Central memory CD8-positive, alpha-beta T cell (primary cell): Measurements from ENCODE around the gene ATP7B.
"Not testable (repeated sequence)": the region's sequence is repeated elsewhere in the genome, so short reads cannot be mapped to it uniquely, and the experiment has no call there.

ENCODE experiments used
- ATAC-seq: fragments of 150-1000 bp; cut with Tn5 transposase; replicated peaks from 2 replicates; pipeline ENCODE4 v1.10.0; 2022; ENCODE audit warnings: mild to moderate bottlenecking, moderate FRiP score, moderate number of reproducible peaks; ENCODE audit not compliant: poor library complexity, severe bottlenecking; ENCODE audit errors: extremely low read depth
- DNase-seq, 2 donors: peaks; one replicate each; pipeline ENCODE4 v3.0.0; 2021; ENCODE audit warnings: low spot score in 2 of 2
- H3K27ac Mint-ChIP-seq: one replicate; pipeline ENCODE4 v1.8.0; 2022; ENCODE audit warnings: low read depth, mild to moderate bottlenecking, moderate library complexity, mixed read lengths
- H3K27me3 Mint-ChIP-seq: one replicate; pipeline ENCODE4 v1.8.0; 2022; ENCODE audit warnings: mixed read lengths
- H3K36me3 Mint-ChIP-seq: one replicate; pipeline ENCODE4 v1.8.0; 2022; ENCODE audit warnings: mild to moderate bottlenecking, moderate library complexity, mixed read lengths; ENCODE audit not compliant: insufficient read depth
- H3K4me1 Mint-ChIP-seq: one replicate; pipeline ENCODE4 v1.8.0; 2022; ENCODE audit warnings: mixed read lengths
- H3K4me3 Mint-ChIP-seq: one replicate; pipeline ENCODE4 v1.8.0; 2022; ENCODE audit warnings: mild to moderate bottlenecking, moderate library complexity, mixed read lengths
- H3K9me3 Mint-ChIP-seq: one replicate; pipeline ENCODE4 v1.8.0; 2022; ENCODE audit warnings: mixed read lengths

ATP7B gene

GRCh38 chr13:51983292-51983691 is 28.0 kb downstream of the ATP7B start:
- ATAC-seq, DNase-seq, H3K9me3 Mint-ChIP-seq, H3K27ac Mint-ChIP-seq, H3K4me3 Mint-ChIP-seq, H3K36me3 Mint-ChIP-seq, H3K4me1 Mint-ChIP-seq: not testable (repeated sequence)
- peaks cover 47% of the 10 kb centered on the region for H3K27me3 Mint-ChIP-seq

- no peaks in the 10 kb centered on the region for H3K9me3 Mint-ChIP-seq
- H3K27me3 Mint-ChIP-seq: peaks cover 32% of the 10 kb centered on the region
- no peaks in the 10 kb centered on the region for H3K4me1 Mint-ChIP-seq
- ATAC-seq (no peak), DNase-seq (no peak)
- H3K36me3 Mint-ChIP-seq: no peaks in the 10 kb centered on the region
- no peak overlapping the region for H3K4me3 Mint-ChIP-seq
- no peak overlapping the region for H3K27ac Mint-ChIP-seq
Measured at GRCh38 chr13:51981355-51981754, 29.9 kb downstream of the ATP7B start.

GRCh38 chr13:51980908-51981307 is 30.3 kb downstream of the ATP7B start:
- DNase-seq: no peak
- Mint-ChIP-seq H3K36me3 (no peaks in the 10 kb centered on the region), H3K4me3 (no peak overlapping the region), H3K27me3 (peaks cover 27% of the 10 kb centered on the region), H3K27ac (no peak overlapping the region), H3K4me1 (no peaks in the 10 kb centered on the region), H3K9me3 (no peaks in the 10 kb centered on the region)
- ATAC-seq: no peak

- no peak overlapping the region for H3K4me3 Mint-ChIP-seq
- DNase-seq (no peak), ATAC-seq (no peak)
- H3K27ac Mint-ChIP-seq: no peak overlapping the region
- H3K27me3 Mint-ChIP-seq: peaks cover 8% of the 10 kb centered on the region
- H3K9me3 Mint-ChIP-seq: no peaks in the 10 kb centered on the region
- H3K4me1 Mint-ChIP-seq: no peaks in the 10 kb centered on the region
- H3K36me3 Mint-ChIP-seq: no peaks in the 10 kb centered on the region
Measured at GRCh38 chr13:51978796-51979556, 32.3 kb downstream of the ATP7B start.

- no peaks in the 10 kb centered on the region for H3K4me1 Mint-ChIP-seq
- no peaks in the 10 kb centered on the region for H3K27me3 Mint-ChIP-seq
- no peak overlapping the region for H3K4me3 Mint-ChIP-seq
- H3K9me3 Mint-ChIP-seq: no peaks in the 10 kb centered on the region
- H3K27ac Mint-ChIP-seq: no peak overlapping the region
- ATAC-seq (no peak), DNase-seq (no peak)
- no peaks in the 10 kb centered on the region for H3K36me3 Mint-ChIP-seq
Measured at GRCh38 chr13:51977625-51978024, 33.6 kb downstream of the ATP7B start.

- Mint-ChIP-seq H3K4me1 (no peaks in the 10 kb centered on the region), H3K4me3 (no peak overlapping the region)
- ATAC-seq: no peak
Measured at GRCh38 chr13:51976890-51977289, 34.4 kb downstream of the ATP7B start.

GRCh38 chr13:51976423-51976822 is 34.8 kb downstream of the ATP7B start:
- Mint-ChIP-seq H3K4me3 (no peak overlapping the region), H3K36me3 (no peaks in the 10 kb centered on the region), H3K27ac (no peak overlapping the region), H3K4me1 (no peaks in the 10 kb centered on the region), H3K27me3 (no peaks in the 10 kb centered on the region), H3K9me3 (no peaks in the 10 kb centered on the region)
- no peak for ATAC-seq
- DNase-seq: no peak

More at GRCh38 chr13:51976890-51977289, 34.4 kb downstream of the ATP7B start:
- no peaks in the 10 kb centered on the region for H3K9me3 Mint-ChIP-seq
- H3K27me3 Mint-ChIP-seq: no peaks in the 10 kb centered on the region
- H3K27ac Mint-ChIP-seq: no peak overlapping the region
- no peaks in the 10 kb centered on the region for H3K36me3 Mint-ChIP-seq
- no peak for DNase-seq

- Mint-ChIP-seq H3K9me3 (no peaks in the 10 kb centered on the region), H3K36me3 (no peaks in the 10 kb centered on the region), H3K4me3 (no peak overlapping the region), H3K4me1 (no peaks in the 10 kb centered on the region), H3K27me3 (no peaks in the 10 kb centered on the region), H3K27ac (no peak overlapping the region)
- DNase-seq (no peak), ATAC-seq (no peak)
Measured at GRCh38 chr13:51974482-51974881, 36.8 kb downstream of the ATP7B start.

- Mint-ChIP-seq H3K27me3 (no peaks in the 10 kb centered on the region), H3K27ac (no peak overlapping the region), H3K36me3 (no peaks in the 10 kb centered on the region), H3K9me3 (no peaks in the 10 kb centered on the region), H3K4me3 (no peak overlapping the region), H3K4me1 (peaks cover 8% of the 10 kb centered on the region)
- ATAC-seq: no peak
- no peak for DNase-seq
Measured at GRCh38 chr13:51971520-51972426, 39.5 kb downstream of the ATP7B start.

- DNase-seq (no peak), ATAC-seq (no peak)
- Mint-ChIP-seq H3K4me1 (peaks cover 13% of the 10 kb centered on the region), H3K36me3 (no peaks in the 10 kb centered on the region), H3K27me3 (no peaks in the 10 kb centered on the region), H3K9me3 (no peaks in the 10 kb centered on the region), H3K27ac (no peak overlapping the region), H3K4me3 (no peak overlapping the region)
Measured at GRCh38 chr13:51970349-51970748, 40.9 kb downstream of the ATP7B start.

- no peak for DNase-seq
- H3K9me3 Mint-ChIP-seq: no peaks in the 10 kb centered on the region
- peaks cover 13% of the 10 kb centered on the region for H3K4me1 Mint-ChIP-seq
- H3K27me3 Mint-ChIP-seq: no peaks in the 10 kb centered on the region
- no peak overlapping the region for H3K4me3 Mint-ChIP-seq
- ATAC-seq: no peak
- no peak overlapping the region for H3K27ac Mint-ChIP-seq
- peaks cover 1% of the 10 kb centered on the region for H3K36me3 Mint-ChIP-seq
Measured at GRCh38 chr13:51967482-51968446, 43.5 kb downstream of the ATP7B start.

GRCh38 chr13:51966186-51966585 is 45.1 kb downstream of the ATP7B start:
- no peaks in the 10 kb centered on the region for H3K27me3 Mint-ChIP-seq
- H3K27ac Mint-ChIP-seq: no peak overlapping the region
- H3K9me3 Mint-ChIP-seq: no peaks in the 10 kb centered on the region
- peaks cover 13% of the 10 kb centered on the region for H3K4me1 Mint-ChIP-seq
- DNase-seq (no peak), ATAC-seq (no peak)
- H3K36me3 Mint-ChIP-seq: peaks cover 1% of the 10 kb centered on the region
- no peak overlapping the region for H3K4me3 Mint-ChIP-seq
